Kidney (tissue), 14 donors: ENCODE measurements around the gene TTC28. TPM values are rescaled to one million over a fixed set of nuclear protein-coding genes. Genes with fewer than 3 reads are reported as not detected.

Experiments used
- DNase-seq, 5 donors: peaks; one replicate each; pipeline ENCODE4 v3.0.0-alpha.2; 2013 to 2020
- FAIRE-seq: peaks from 2 replicates; lab custom pipeline; 2012; peaks lifted over from hg19 to GRCh38; lab: Jason Lieb, UNC
- H3K27ac ChIP-seq, 2 donors: one replicate each; pipeline ENCODE4 v1.7.0; 2013; ENCODE audit warnings: low read depth in 2 of 2, low read length in 2 of 2, inconsistent platforms in 1 of 2
- H3K27me3 ChIP-seq: one replicate; pipeline ENCODE4 v1.7.1; 2013; ENCODE audit warnings: low read length, inconsistent platforms; ENCODE audit not compliant: control insufficient read depth, insufficient read depth
- H3K36me3 ChIP-seq, 3 donors: one replicate each; pipeline versions ENCODE4 v1.7.0 to v1.7.1; 2013; ENCODE audit warnings: low read length in 3 of 3, control low read depth in 1 of 3, inconsistent platforms in 1 of 3; ENCODE audit not compliant: insufficient read depth in 3 of 3, control insufficient read depth in 2 of 3
- H3K4me1 ChIP-seq, 3 donors: one replicate each; pipeline versions ENCODE4 v1.7.0 to v1.7.1; 2013; ENCODE audit warnings: low read length in 3 of 3, inconsistent platforms in 1 of 3, low read depth in 1 of 3; ENCODE audit not compliant: control insufficient read depth in 2 of 3, insufficient read depth in 2 of 3
- H3K4me3 ChIP-seq, 3 donors: one replicate each; pipeline versions ENCODE4 v1.7.0 to v1.8.1; 2013; ENCODE audit warnings: low read length in 3 of 3, control low read depth in 1 of 3, inconsistent platforms in 1 of 3
- H3K9ac ChIP-seq, 3 donors: one replicate each; pipeline versions ENCODE4 v1.7.0 to v1.7.1; 2013; ENCODE audit warnings: low read length in 3 of 3, control low read depth in 1 of 3, inconsistent platforms in 1 of 3
- H3K9me3 ChIP-seq, 3 donors: one replicate each; pipeline versions ENCODE4 v1.7.0 to v1.7.1; 2013; ENCODE audit warnings: low read length in 3 of 3, control low read depth in 1 of 3, inconsistent platforms in 1 of 3; ENCODE audit not compliant: control insufficient read depth in 2 of 3, insufficient read depth in 1 of 3
- CTCF ChIP-seq: IDR thresholded peaks from 3 replicates; pipeline ENCODE4 v1.5.1; 2012; ENCODE audit warnings: mild to moderate bottlenecking, moderate library complexity, borderline replicate concordance; ENCODE audit not compliant: insufficient read depth; ENCODE audit errors: extremely low read depth
- intact Hi-C: fragments of 100-400 bp; cut with DNase I; formaldehyde crosslinking; loops from one replicate; pipeline ENCODE4 v1.11.1; 2022
- polyA plus RNA-seq: library from polyadenylated mRNA; stranded (reverse); fragments of 350-450 nt; fragmentation: Illumina TruSeq; extraction: RNeasy Lipid Tissue Mini Kit (QIAGEN cat#74804); gene quantifications from one replicate; pipeline ENCODE4 v1.2.3, GENCODE V29; 2014; ENCODE audit warnings: low read depth, low replicate concordance; ENCODE audit not compliant: insufficient read depth
- total RNA-seq: library from RNA; stranded (reverse); fragmentation: NEBNext Ultra II Directional; extraction: Animal tissue kit (Norgen Biotek cat#: 25700); gene quantifications from one replicate; pipeline ENCODE4 v1.2.1, GENCODE V29; 2021
- donor health status: control.
- donor health status: control.
- donor health status: control.
- donor health status: control.
- donor health status: control.
- donor health status: DM: yes; HTN: yes; CAD: no.
- donor health status: Normal renal cell carcinoma (clear cell type).

Gene TTC28
- total and polyA plus RNA-seq, 2 donors from 2014 or later, result 3.5 to 40.2 TPM

DNA sequence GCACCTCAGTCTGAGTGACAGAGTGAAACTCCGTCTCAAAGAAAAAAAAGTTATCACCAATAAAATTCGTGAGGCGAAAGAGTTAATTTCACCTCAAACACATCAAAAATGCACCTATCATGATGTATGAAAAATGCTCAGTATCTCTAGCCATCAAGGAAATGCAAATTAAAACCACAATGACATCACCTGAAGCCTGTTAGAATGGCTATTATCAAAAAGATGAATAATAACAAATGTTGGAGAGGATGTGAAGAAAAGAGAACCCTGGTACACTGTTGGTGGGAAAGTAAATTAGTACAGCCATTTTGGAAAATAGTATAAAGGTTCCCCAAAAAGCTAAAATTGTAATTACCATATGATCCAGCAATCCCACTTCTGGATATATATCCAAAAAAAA is 38.4 kb upstream of the TTC28 start:
- Histone ChIP-seq H3K9ac (no peak overlapping the region), H3K4me3 (no peak overlapping the region), H3K36me3 (no peaks in the 10 kb centered on the region), H3K9me3 (no peaks in the 10 kb centered on the region), H3K27me3 (no peaks in the 10 kb centered on the region), H3K27ac (no peak overlapping the region), H3K4me1 (no peaks in the 10 kb centered on the region)
- DNase-seq (no peak), FAIRE-seq (no peak)
- intact Hi-C loops, result no loop called here
- no peak for TF ChIP-seq CTCF

GRCh38 chr22:28716686-28717085 is 37.0 kb upstream of the TTC28 start:
- Histone ChIP-seq H3K27ac (no peak overlapping the region), H3K4me1 (no peaks in the 10 kb centered on the region), H3K9me3 (no peaks in the 10 kb centered on the region), H3K27me3 (no peaks in the 10 kb centered on the region), H3K9ac (no peak overlapping the region), H3K36me3 (no peaks in the 10 kb centered on the region), H3K4me3 (no peak overlapping the region)
- DNase-seq, result no peak
- FAIRE-seq, result no peak
- intact Hi-C loops, result no loop called here
- no peak for TF ChIP-seq CTCF

DNA sequence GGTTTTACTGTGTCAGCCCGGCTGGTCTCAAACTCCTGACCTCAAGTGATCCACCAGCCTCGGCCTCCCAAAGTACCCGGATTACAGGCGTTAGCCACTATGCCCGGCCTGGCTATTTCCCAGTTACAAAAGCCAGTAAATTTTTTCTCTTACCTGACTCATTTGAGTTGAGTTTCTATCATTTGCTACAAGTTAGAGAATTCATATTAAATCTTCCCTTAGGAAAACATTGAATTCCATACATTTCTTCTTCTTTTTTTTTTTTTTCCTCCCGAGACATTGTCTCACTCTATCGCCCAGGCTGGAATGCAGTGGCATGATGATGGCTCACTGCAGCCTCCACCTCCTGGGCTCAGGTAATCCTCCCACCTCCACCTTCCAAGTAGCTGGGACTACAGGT is 36.0 kb upstream of the TTC28 start:
- Histone ChIP-seq H3K27me3 (no peaks in the 10 kb centered on the region), H3K27ac (no peak overlapping the region), H3K9me3 (no peaks in the 10 kb centered on the region), H3K9ac (no peak overlapping the region), H3K4me1 (no peaks in the 10 kb centered on the region), H3K4me3 (no peak overlapping the region), H3K36me3 (no peaks in the 10 kb centered on the region)
- intact Hi-C loops, result no loop called here
- FAIRE-seq (no peak), DNase-seq (no peak)
- no peak for TF ChIP-seq CTCF

- TF ChIP-seq CTCF, result no peak
- Histone ChIP-seq H3K4me1 (no peaks in the 10 kb centered on the region), H3K27ac (no peak overlapping the region), H3K4me3 (no peak overlapping the region), H3K9ac (no peak overlapping the region), H3K27me3 (no peaks in the 10 kb centered on the region), H3K9me3 (no peaks in the 10 kb centered on the region), H3K36me3 (no peaks in the 10 kb centered on the region)
- intact Hi-C loops, result no loop called here
- no peak for FAIRE-seq
- no peak for DNase-seq
These were observed 34.5 kb upstream of the TTC28 start for GRCh38 chr22:28714043-28714628.
